HG03439 (cell line): ENCODE measurements around the gene BCAS3.
"Not testable (repeated sequence)": the region's sequence is repeated elsewhere in the genome, so short reads cannot be mapped to it uniquely, and the experiment has no call there.

Experiments used
- ATAC-seq: cut with Tn5 transposase; IDR thresholded peaks from one replicate; pipeline ENCODE4 v1.9.1; 2021; ENCODE audit warnings: mild to moderate bottlenecking, moderate library complexity; ENCODE audit not compliant: unreplicated experiment

Gene BCAS3

GRCh38 chr17:61143026-61143425, 465.4 kb downstream of the BCAS3 start:
- no peak for ATAC-seq

GRCh38 chr17:61144137-61144536, 466.5 kb downstream of the BCAS3 start:
- ATAC-seq = no peak

GRCh38 chr17:61144617-61145564, 467.2 kb downstream of the BCAS3 start:
- ATAC-seq = no peak

- not testable (repeated sequence) for ATAC-seq
Observed at GRCh38 chr17:61146833-61147232, 469.2 kb downstream of the BCAS3 start.

- ATAC-seq = no peak
Observed at GRCh38 chr17:61149106-61149825, 471.6 kb downstream of the BCAS3 start.

- no peak for ATAC-seq
Observed at GRCh38 chr17:61149862-61150362, 472.3 kb downstream of the BCAS3 start.

GRCh38 chr17:61150686-61151299, 473.1 kb downstream of the BCAS3 start:
- no peak for ATAC-seq

- no peak for ATAC-seq
Observed at GRCh38 chr17:61152898-61153297, 475.2 kb downstream of the BCAS3 start.

GRCh38 chr17:61155590-61156237, 478.1 kb downstream of the BCAS3 start:
- no peak for ATAC-seq

GRCh38 chr17:61157246-61157886, 479.7 kb downstream of the BCAS3 start:
- no peak for ATAC-seq

- ATAC-seq = no peak
Observed at GRCh38 chr17:61158376-61158775, 480.7 kb downstream of the BCAS3 start.

GRCh38 chr17:61159221-61159814, 481.7 kb downstream of the BCAS3 start:
- ATAC-seq = no peak

- ATAC-seq = no peak
Observed at GRCh38 chr17:61160204-61160603, 482.6 kb downstream of the BCAS3 start.

- ATAC-seq = no peak
Observed at GRCh38 chr17:61160789-61161445, 483.3 kb downstream of the BCAS3 start.

- no peak for ATAC-seq
Observed at GRCh38 chr17:61161615-61162134, 484.0 kb downstream of the BCAS3 start.

GRCh38 chr17:61164517-61164916, 486.9 kb downstream of the BCAS3 start:
- ATAC-seq = no peak

- ATAC-seq = no peak
Observed at GRCh38 chr17:61167075-61167474, 489.4 kb downstream of the BCAS3 start.

- no peak for ATAC-seq
Observed at GRCh38 chr17:61168506-61168905, 490.9 kb downstream of the BCAS3 start.

- ATAC-seq = no peak
Observed at GRCh38 chr17:61174310-61174709, 496.7 kb downstream of the BCAS3 start.
